Heart left ventricle (tissue), 13 donors: ENCODE data around the gene FOSL2.

Experiments
- CTCF ChIP-seq, 12 donors: fragments of 200-600 bp; sonication (generic) in 4 of 12; IDR thresholded peaks; one replicate each; pipeline versions ENCODE4 v1.5.0 to v1.8.0; 2018 to 2022; ENCODE audit warnings: antibody characterized with exemption in 12 of 12, mild to moderate bottlenecking in 5 of 12
- POLR2A ChIP-seq, 2 donors: fragments of 450-650 bp; IDR thresholded peaks; one replicate each; pipeline ENCODE4 v1.6.1; 2017; ENCODE audit warnings: antibody characterized with exemption in 2 of 2, mild to moderate bottlenecking in 2 of 2, moderate library complexity in 2 of 2
- donor health status: ischemic (EF 13 %, LVEDD 7.1; RV severe dilation, severe dysfunction).
- donor health status: DM: no; HTN: yes; CAD: no.
- donor health status: DM: no; HTN: no; CAD: no.
- donor health status: ischemic (EF 25% LVEDD 6.9; RV normal size, moderate dysfunction).
- donor health status: ischemic (EF 25% LVEDD 5.7; RV mildly dilated, moderate dysfunction).
- donor health status: ischemic (EF 35%, LVEDD 5.7; RV mildly dilated, moderate dysfunction).
- donor health status: nonischemic (EF 11% LVEDD 7.7; RV severe dilation, severe dysfunction).
- donor health status: DM: yes; HTN: yes; CAD: no.
- donor health status: PGD.
- donor health status: ischemic (EF 29% LVEDD 5.4; RV normal size, mild dysfunction).
- donor health status: nonischemic (EF 23%, LVEDD 6.1; RV moderate dilation, normal function).

- TF ChIP-seq POLR2A (IDR thresholded peaks at IDR 0.05) (no peak), CTCF (IDR thresholded peaks at IDR 0.05) (no peak)
These were observed 33.2 kb upstream of the FOSL2 start for GRCh38 chr2:28359222-28360057.
